ENCODE measurements around the gene BAG1. TPM values are rescaled to one million over a fixed set of nuclear protein-coding genes. Genes with fewer than 3 reads are reported as not detected.

BAG1 gene
- total and polyA plus RNA-seq, 2 experiments from 2014 or later, result 44.7 to 55.4 TPM

DNA sequence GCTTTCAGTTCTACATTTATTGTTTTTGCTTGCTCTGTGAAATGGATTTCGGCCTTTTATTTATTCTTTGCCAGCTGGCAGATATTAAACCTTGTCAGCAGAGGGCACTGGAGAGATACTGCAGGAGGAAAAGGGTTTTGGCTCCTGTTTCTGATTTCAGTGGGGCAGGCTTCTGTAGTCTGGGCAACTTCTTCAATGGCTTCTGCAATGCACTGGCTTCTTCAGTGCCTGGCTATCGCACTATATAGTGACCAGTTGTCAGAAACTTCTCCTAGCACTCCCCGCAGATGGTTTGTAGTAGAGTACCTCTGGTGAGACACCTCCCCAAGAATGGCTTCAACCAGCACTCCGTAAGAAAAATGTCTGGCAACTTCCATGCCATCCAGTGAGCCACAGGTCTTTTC, 22.6 kb upstream of the BAG1 start:
- H3K36me3 Mint-ChIP-seq (ENCODE audit: low read depth), result peaks cover 4% of the 10 kb centered on the region; the same call in 1 of the 3 replicates
- H3K4me3 Mint-ChIP-seq, result no peak overlapping the region
- Histone ChIP-seq H3K36me3 (ENCODE audit: insufficient read depth) (no peaks in the 10 kb centered on the region), H2AFZ (no peak overlapping the region), H3K4me2 (no peak overlapping the region), H3K4me3 (no peak overlapping the region), H3K27ac (ENCODE audit: low read depth) (peak overlapping the region; percentile 20; the same call in 1 of the 2 replicates), H3K79me2 (replicated peaks; ENCODE audit: insufficient read depth) (peaks cover 14% of the 10 kb centered on the region), H4K20me1 (replicated peaks; ENCODE audit: insufficient read depth) (no peaks in the 10 kb centered on the region), H3K4me1 (ENCODE audit: insufficient read depth) (0 out of 2 replicates have a peak, but pooled peaks cover 5% of the 10 kb centered on the region), H3F3A (replicated peaks; ENCODE audit: low read depth) (no peaks in the 10 kb centered on the region), H3K9me2 (ENCODE audit: insufficient read depth) (no peaks in the 10 kb centered on the region), H3K27me3 (ENCODE audit: insufficient read depth) (no peaks in the 10 kb centered on the region)
- no peaks in the 10 kb centered on the region; the same call in 2 of the 3 replicates for H3K9me3 Mint-ChIP-seq
- TF ChIP-seq, protein P1, sequence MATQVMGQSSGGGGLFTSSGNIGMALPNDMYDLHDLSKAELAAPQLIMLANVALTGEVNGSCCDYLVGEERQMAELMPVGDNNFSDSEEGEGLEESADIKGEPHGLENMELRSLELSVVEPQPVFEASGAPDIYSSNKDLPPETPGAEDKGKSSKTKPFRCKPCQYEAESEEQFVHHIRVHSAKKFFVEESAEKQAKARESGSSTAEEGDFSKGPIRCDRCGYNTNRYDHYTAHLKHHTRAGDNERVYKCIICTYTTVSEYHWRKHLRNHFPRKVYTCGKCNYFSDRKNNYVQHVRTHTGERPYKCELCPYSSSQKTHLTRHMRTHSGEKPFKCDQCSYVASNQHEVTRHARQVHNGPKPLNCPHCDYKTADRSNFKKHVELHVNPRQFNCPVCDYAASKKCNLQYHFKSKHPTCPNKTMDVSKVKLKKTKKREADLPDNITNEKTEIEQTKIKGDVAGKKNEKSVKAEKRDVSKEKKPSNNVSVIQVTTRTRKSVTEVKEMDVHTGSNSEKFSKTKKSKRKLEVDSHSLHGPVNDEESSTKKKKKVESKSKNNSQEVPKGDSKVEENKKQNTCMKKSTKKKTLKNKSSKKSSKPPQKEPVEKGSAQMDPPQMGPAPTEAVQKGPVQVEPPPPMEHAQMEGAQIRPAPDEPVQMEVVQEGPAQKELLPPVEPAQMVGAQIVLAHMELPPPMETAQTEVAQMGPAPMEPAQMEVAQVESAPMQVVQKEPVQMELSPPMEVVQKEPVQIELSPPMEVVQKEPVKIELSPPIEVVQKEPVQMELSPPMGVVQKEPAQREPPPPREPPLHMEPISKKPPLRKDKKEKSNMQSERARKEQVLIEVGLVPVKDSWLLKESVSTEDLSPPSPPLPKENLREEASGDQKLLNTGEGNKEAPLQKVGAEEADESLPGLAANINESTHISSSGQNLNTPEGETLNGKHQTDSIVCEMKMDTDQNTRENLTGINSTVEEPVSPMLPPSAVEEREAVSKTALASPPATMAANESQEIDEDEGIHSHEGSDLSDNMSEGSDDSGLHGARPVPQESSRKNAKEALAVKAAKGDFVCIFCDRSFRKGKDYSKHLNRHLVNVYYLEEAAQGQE (IDR thresholded peaks at IDR 0.05; ENCODE audit: unreplicated experiment), result no peak
- peak; percentile 69 to 71 for TF ChIP-seq CTCF (conservative IDR thresholded peaks at IDR 0.05; ENCODE audit: low read depth in 2 of 2)
- no peak for TF ChIP-seq POLR2AphosphoS5 (IDR thresholded peaks at IDR 0.05; ENCODE audit: low read depth)
- H3K27ac Mint-ChIP-seq, result peak overlapping the region; percentile 91
- peaks cover 12% of the 10 kb centered on the region for H3K4me1 Mint-ChIP-seq
- DNase-seq (ENCODE audit: low spot score), result peak; percentile 85
- peaks cover 7% of the 10 kb centered on the region for H3K27me3 Mint-ChIP-seq (ENCODE audit: insufficient read depth, low read depth, poor library complexity)
- peak; percentile 6 for ATAC-seq

DNA sequence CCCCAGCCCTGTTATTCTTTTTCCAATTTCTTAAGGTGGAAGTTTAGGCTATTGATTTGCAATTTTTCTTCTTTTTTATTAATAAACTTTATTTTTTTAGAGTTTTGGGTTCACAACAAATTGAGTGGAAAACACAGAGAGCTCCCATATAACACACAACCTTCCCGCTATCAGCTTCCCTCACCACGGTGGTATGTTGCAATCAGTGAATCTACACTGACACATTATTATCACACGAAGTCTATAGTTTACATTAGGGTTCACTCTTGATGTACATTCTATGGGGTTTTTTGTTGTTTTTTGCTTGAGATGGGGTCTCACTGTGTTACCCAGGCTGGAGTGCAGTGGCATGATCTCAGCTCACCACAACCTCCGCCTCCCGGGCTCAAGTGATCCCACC, 21.0 kb upstream of the BAG1 start:
- Histone ChIP-seq H3K27me3 (ENCODE audit: insufficient read depth) (no peaks in the 10 kb centered on the region), H3K36me3 (ENCODE audit: insufficient read depth) (no peaks in the 10 kb centered on the region), H3K9me2 (ENCODE audit: insufficient read depth) (no peaks in the 10 kb centered on the region), H3K4me1 (ENCODE audit: insufficient read depth) (no peaks in the 10 kb centered on the region), H4K20me1 (replicated peaks; ENCODE audit: insufficient read depth) (no peaks in the 10 kb centered on the region), H3K4me3 (no peak overlapping the region), H3F3A (replicated peaks; ENCODE audit: low read depth) (no peaks in the 10 kb centered on the region), H3K79me2 (replicated peaks; ENCODE audit: insufficient read depth) (no peaks in the 10 kb centered on the region), H3K4me2 (no peak overlapping the region), H2AFZ (no peak overlapping the region), H3K27ac (ENCODE audit: low read depth) (no peak overlapping the region)
- TF ChIP-seq EZH2 (IDR thresholded peaks at IDR 0.05; ENCODE audit: low read depth, unreplicated experiment) (no peak), EZH2phosphoT487 (IDR thresholded peaks at IDR 0.05; ENCODE audit: unreplicated experiment) (no peak)
- Mint-ChIP-seq H3K9me3 (no peaks in the 10 kb centered on the region), H3K36me3 (ENCODE audit: low read depth) (peaks cover under 1% of the 10 kb centered on the region; the same call in 2 of the 3 replicates), H3K27ac (no peak overlapping the region), H3K4me3 (no peak overlapping the region), H3K27me3 (ENCODE audit: insufficient read depth, low read depth, poor library complexity) (peaks cover 7% of the 10 kb centered on the region), H3K4me1 (peaks cover 5% of the 10 kb centered on the region; the same call in 1 of the 3 replicates)
- no peak for ATAC-seq
- no peak for DNase-seq (ENCODE audit: low spot score)
